SK-N-SH (cell line): ENCODE results near the gene LAPTM5. TPM values are rescaled to one million over a fixed set of nuclear protein-coding genes. Genes with fewer than 3 reads are reported as not detected.

Experiments
- CTCF ChIA-PET: fragments of 300-600, 350-600 bp; formaldehyde crosslinking; extraction: SDS; loops from one replicate; lab custom pipeline; 2021; lab: Yijun Ruan, JAX
- POLR2A ChIA-PET: fragments of 350-600 bp; sonication (Branson Sonifier 250); formaldehyde crosslinking; extraction: SDS; loops from one replicate; lab custom pipeline; 2020; ENCODE audit warnings: antibody characterized with exemption, inconsistent platforms; lab: Yijun Ruan, JAX
- DNase-seq: peaks from one replicate; pipeline ENCODE4 v3.0.0; 2012
- H2AFZ ChIP-seq: fragments of 200-600 bp; sonication (generic); 2 replicates; pipeline ENCODE4 v1.8.1; 2016; ENCODE audit warnings: antibody characterized with exemption, mild to moderate bottlenecking, low read depth
- H3F3A ChIP-seq: fragments of 200-600 bp; sonication (generic); replicated peaks from 2 replicates; pipeline ENCODE3; 2016; ENCODE audit warnings: antibody characterized with exemption, mild to moderate bottlenecking; ENCODE audit not compliant: insufficient read depth
- H3K27ac ChIP-seq, 2 experiments: fragments of 200-500 bp in 1 of 2; fragments of 200-600 bp in 1 of 2; sonication (Bioruptor generic) in 1 of 2; sonication (generic), shearing (Covaris generic) in 1 of 2; 2 replicates each; pipeline versions ENCODE4 v1.5.1 to v1.6.1; 2014 to 2016; ENCODE audit warnings: low read depth in 2 of 2, inconsistent platforms in 1 of 2, low read length in 1 of 2, mild to moderate bottlenecking in 1 of 2, mixed read lengths in 1 of 2
- H3K27me3 ChIP-seq: fragments of 200-600 bp; sonication (generic), shearing (Covaris generic); 2 replicates; pipeline ENCODE4 v1.6.1; 2016; ENCODE audit warnings: mixed run types; ENCODE audit not compliant: insufficient read depth
- H3K36me3 ChIP-seq, 2 experiments: fragments of 200-500 bp in 1 of 2; fragments of 200-600 bp in 1 of 2; sonication (Bioruptor generic) in 1 of 2; sonication (generic) in 1 of 2; replicated peaks in 1 of 2; 2 replicates each; pipeline versions ENCODE3 to v1.5.1; 2014 to 2016; ENCODE audit warnings: low read length in 1 of 2, mild to moderate bottlenecking in 1 of 2; ENCODE audit not compliant: insufficient read depth in 2 of 2, control insufficient read depth in 1 of 2
- H3K4me1 ChIP-seq, 2 experiments: fragments of 200-500 bp in 1 of 2; fragments of 200-600 bp in 1 of 2; sonication (Bioruptor generic) in 1 of 2; sonication (generic), shearing (Covaris generic) in 1 of 2; 2 replicates each; pipeline versions ENCODE4 v1.5.1 to v1.6.1; 2014 to 2016; ENCODE audit warnings: low read depth in 1 of 2, low read length in 1 of 2, mixed run types in 1 of 2; ENCODE audit not compliant: insufficient read depth in 2 of 2, control insufficient read depth in 1 of 2
- H3K4me2 ChIP-seq: fragments of 200-600 bp; sonication (generic), shearing (Covaris generic); 2 replicates; pipeline ENCODE4 v1.6.1; 2017; ENCODE audit warnings: mixed run types
- H3K4me3 ChIP-seq, 2 experiments: fragments of 200-500 bp in 1 of 2; fragments of 200-600 bp in 1 of 2; sonication (Bioruptor generic) in 1 of 2; sonication (generic), shearing (Covaris generic) in 1 of 2; 2 replicates each; pipeline versions ENCODE4 v1.5.1 to v1.8.1; 2014 to 2016; ENCODE audit warnings: low read depth in 2 of 2, inconsistent platforms in 1 of 2, low read length in 1 of 2, mild to moderate bottlenecking in 1 of 2, mixed read lengths in 1 of 2, moderate library complexity in 1 of 2
- H3K79me2 ChIP-seq: fragments of 200-600 bp; sonication (generic); 2 replicates; pipeline ENCODE4 v1.8.1; 2017; ENCODE audit warnings: mild to moderate bottlenecking; ENCODE audit not compliant: insufficient read depth
- H3K9ac ChIP-seq: fragments of 200-600 bp; sonication (generic); 2 replicates; pipeline ENCODE4 v1.6.1; 2017; ENCODE audit warnings: mixed run types
- H3K9me2 ChIP-seq: fragments of 200-600 bp; sonication (generic); 2 replicates; pipeline ENCODE4 v1.6.1; 2017; ENCODE audit warnings: mixed run types
- H3K9me3 ChIP-seq: fragments of 200-600 bp; sonication (generic); 2 replicates; pipeline ENCODE4 v1.6.1; 2017; ENCODE audit warnings: mixed run types, mild to moderate bottlenecking, moderate library complexity
- H4K20me1 ChIP-seq: fragments of 200-600 bp; sonication (generic); 2 replicates; pipeline ENCODE4 v1.6.1; 2017; ENCODE audit warnings: mild to moderate bottlenecking, mixed run types; ENCODE audit not compliant: insufficient read depth
- MXI1 ChIP-seq: IDR thresholded peaks from 2 replicates; pipeline ENCODE4 v1.6.1; 2012; ENCODE audit warnings: mild to moderate bottlenecking, low read depth, low read length, improper control_type of control experiment
- NFIC ChIP-seq: IDR thresholded peaks from 2 replicates; pipeline ENCODE4 v1.4.0; 2012; ENCODE audit warnings: borderline replicate concordance
- NRF1 ChIP-seq: IDR thresholded peaks from 2 replicates; pipeline ENCODE4 v1.6.1; 2012; ENCODE audit warnings: low read depth, mild to moderate bottlenecking, low read length
- POLR2AphosphoS5 ChIP-seq: IDR thresholded peaks from 2 replicates; pipeline ENCODE4 v1.6.1; 2012; ENCODE audit warnings: low read depth, low read length
- RAD21 ChIP-seq: IDR thresholded peaks from 2 replicates; pipeline ENCODE4 v1.6.1; 2012; ENCODE audit warnings: mild to moderate bottlenecking, low read length
- RCOR1 ChIP-seq: fragments of 150-350 bp; IDR thresholded peaks from 2 replicates; pipeline ENCODE4 v1.6.1; 2017; ENCODE audit warnings: antibody characterized with exemption, low read length
- TAF1 ChIP-seq: IDR thresholded peaks from 2 replicates; pipeline ENCODE4 v1.6.1; 2012; ENCODE audit warnings: low read depth, mild to moderate bottlenecking, low read length, moderate library complexity, borderline replicate concordance
- TEAD4 ChIP-seq: IDR thresholded peaks from 2 replicates; pipeline ENCODE4 v1.4.0; 2012; ENCODE audit warnings: mild to moderate bottlenecking, borderline replicate concordance; ENCODE audit not compliant: insufficient read depth
- WGBS: methylation state at CpG from one replicate; pipeline ENCODE4 v1.1.6; 2017; ENCODE audit warnings: low lambda C conversion rate; 5-methylcytosine and 5-hydroxymethylcytosine counted together
- polyA plus RNA-seq, 3 experiments: library from polyadenylated mRNA; depleted of rRNA; stranded (reverse); fragments of >200 nt; gene quantifications; 2 replicates each; pipeline ENCODE4 v1.2.3, GENCODE V29; 2012
- TF ChIP-seq, protein P1 (sequence below): IDR thresholded peaks from 2 replicates; pipeline ENCODE4 v1.4.0; 2012; ENCODE audit warnings: low read depth, borderline replicate concordance
- TF ChIP-seq, protein P2 (sequence below): fragments of 150-350 bp; IDR thresholded peaks from 2 replicates; pipeline ENCODE4 v1.6.1; 2016; ENCODE audit warnings: mild to moderate bottlenecking, low read depth, low read length
- TF ChIP-seq, protein P3 (sequence below): IDR thresholded peaks from 2 replicates; pipeline ENCODE4 v1.4.0; 2012; ENCODE audit warnings: low read depth

LAPTM5 gene
- polyA plus RNA-seq, 1 of the 3 experiments (the other 2 are of a cell fraction): 1.1 TPM

DNA sequence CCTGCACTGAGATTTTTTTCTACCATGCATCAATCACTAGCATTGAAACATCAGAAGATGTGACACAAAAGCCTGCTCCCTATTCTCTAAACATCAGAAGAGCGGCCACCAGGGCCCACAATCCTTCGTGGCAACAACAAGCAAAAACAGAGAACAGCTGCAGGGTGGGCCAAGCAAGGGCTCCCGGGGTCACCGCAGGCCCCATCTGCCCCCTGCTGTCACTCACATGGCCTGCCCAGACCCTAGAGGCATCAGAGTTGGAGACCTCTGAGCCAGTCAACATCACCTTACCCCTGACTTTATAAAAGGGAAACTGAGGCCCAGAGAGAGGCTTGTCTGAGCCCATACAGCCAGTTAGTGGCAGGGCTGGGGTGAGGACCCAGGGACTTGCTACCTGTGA is 1.8 kb downstream of the LAPTM5 start:
- Histone ChIP-seq H3K9me2 (no peaks in the 10 kb centered on the region), H3K4me1 (peaks cover 0 to 5% of the 10 kb centered on the region in 2 experiments; a peak in 2 of 4 replicates), H3K27me3 (no peaks in the 10 kb centered on the region), H2AFZ (no peak overlapping the region), H3K36me3 (no peaks in the 10 kb centered on the region), H3K9me3 (no peaks in the 10 kb centered on the region), H3K79me2 (no peaks in the 10 kb centered on the region), H3K4me2 (no peak overlapping the region), H3K9ac (no peak overlapping the region), H4K20me1 (no peaks in the 10 kb centered on the region), H3K4me3 (no peak overlapping the region), H3F3A (no peaks in the 10 kb centered on the region), H3K27ac (no peak overlapping the region)
- no CpG with 5 or more reads among the region's 4 CpGs for WGBS
- ChIA-PET CTCF (interaction anchor here (1.1 to 4.7 kb wide), 4 partner anchors 11 to 37 kb away, joined by 3 to 24 read pairs (median 4); no protein-coding TSS in a partner anchor), POLR2A (no interaction called here)
- DNase-seq: no peak
- TF ChIP-seq, protein P1, sequence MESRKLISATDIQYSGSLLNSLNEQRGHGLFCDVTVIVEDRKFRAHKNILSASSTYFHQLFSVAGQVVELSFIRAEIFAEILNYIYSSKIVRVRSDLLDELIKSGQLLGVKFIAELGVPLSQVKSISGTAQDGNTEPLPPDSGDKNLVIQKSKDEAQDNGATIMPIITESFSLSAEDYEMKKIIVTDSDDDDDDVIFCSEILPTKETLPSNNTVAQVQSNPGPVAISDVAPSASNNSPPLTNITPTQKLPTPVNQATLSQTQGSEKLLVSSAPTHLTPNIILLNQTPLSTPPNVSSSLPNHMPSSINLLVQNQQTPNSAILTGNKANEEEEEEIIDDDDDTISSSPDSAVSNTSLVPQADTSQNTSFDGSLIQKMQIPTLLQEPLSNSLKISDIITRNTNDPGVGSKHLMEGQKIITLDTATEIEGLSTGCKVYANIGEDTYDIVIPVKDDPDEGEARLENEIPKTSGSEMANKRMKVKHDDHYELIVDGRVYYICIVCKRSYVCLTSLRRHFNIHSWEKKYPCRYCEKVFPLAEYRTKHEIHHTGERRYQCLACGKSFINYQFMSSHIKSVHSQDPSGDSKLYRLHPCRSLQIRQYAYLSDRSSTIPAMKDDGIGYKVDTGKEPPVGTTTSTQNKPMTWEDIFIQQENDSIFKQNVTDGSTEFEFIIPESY: no peak

DNA sequence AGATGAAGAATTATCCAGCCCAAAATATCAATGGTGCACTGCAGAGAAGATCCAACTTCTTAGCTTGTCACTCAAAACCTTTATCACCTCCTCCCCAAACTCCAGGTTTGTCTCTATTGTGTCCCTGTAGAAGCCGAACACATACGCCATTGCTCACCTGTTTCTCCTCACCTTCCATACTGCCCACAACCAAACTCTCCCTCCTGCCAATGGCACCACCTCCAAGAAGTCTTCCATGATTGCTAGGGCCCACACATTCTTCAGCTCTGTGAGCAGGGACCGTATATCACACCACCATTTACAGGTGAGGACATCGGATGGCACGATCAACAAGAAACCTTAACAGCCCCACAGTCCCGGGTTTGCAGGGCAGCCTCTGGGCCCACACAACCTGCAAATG is 2.2 kb downstream of the LAPTM5 start:
- H3K4me2 ChIP-seq: no peak overlapping the region
- no peak overlapping the region for H2AFZ ChIP-seq

More for the DNA sequence above, 2.2 kb downstream of the LAPTM5 start:
- 87% methylated on average over 6 of the region's 6 CpGs for WGBS
- no peak for DNase-seq
- H3K27me3 ChIP-seq: no peaks in the 10 kb centered on the region
- no peaks in the 10 kb centered on the region for H3K9me3 ChIP-seq
- H3K79me2 ChIP-seq: no peaks in the 10 kb centered on the region
- peaks cover 0 to 5% of the 10 kb centered on the region in 2 experiments; a peak in 2 of 4 replicates for H3K4me1 ChIP-seq
- H3K9me2 ChIP-seq: no peaks in the 10 kb centered on the region
- TF ChIP-seq TAF1 (no peak), RCOR1 (no peak), NRF1 (no peak), NFIC (no peak), POLR2AphosphoS5 (no peak), MXI1 (no peak), RAD21 (no peak), TEAD4 (no peak)
- TF ChIP-seq, protein P2, sequence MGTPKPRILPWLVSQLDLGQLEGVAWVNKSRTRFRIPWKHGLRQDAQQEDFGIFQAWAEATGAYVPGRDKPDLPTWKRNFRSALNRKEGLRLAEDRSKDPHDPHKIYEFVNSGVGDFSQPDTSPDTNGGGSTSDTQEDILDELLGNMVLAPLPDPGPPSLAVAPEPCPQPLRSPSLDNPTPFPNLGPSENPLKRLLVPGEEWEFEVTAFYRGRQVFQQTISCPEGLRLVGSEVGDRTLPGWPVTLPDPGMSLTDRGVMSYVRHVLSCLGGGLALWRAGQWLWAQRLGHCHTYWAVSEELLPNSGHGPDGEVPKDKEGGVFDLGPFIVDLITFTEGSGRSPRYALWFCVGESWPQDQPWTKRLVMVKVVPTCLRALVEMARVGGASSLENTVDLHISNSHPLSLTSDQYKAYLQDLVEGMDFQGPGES: no peak
- TF ChIP-seq, protein P3, sequence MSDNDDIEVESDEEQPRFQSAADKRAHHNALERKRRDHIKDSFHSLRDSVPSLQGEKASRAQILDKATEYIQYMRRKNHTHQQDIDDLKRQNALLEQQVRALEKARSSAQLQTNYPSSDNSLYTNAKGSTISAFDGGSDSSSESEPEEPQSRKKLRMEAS: no peak
- TF ChIP-seq, all 33 proteins: peak for 0
- H3K27ac ChIP-seq: no peak overlapping the region
- no peaks in the 10 kb centered on the region for H3F3A ChIP-seq
- no peaks in the 10 kb centered on the region for H4K20me1 ChIP-seq
- ChIA-PET POLR2A (no interaction called here), CTCF (interaction anchor here (1.2 to 4.7 kb wide), 3 partner anchors 18 to 37 kb away, joined by 3 to 24 read pairs (median 3); no protein-coding TSS in a partner anchor)
- H3K9ac ChIP-seq: no peak overlapping the region
- H3K36me3 ChIP-seq: no peaks in the 10 kb centered on the region
- H3K4me3 ChIP-seq: no peak overlapping the region
